HepG2 (cell line): ENCODE results near the gene BCL2A1. TPM values are rescaled to one million over a fixed set of nuclear protein-coding genes. Genes with fewer than 3 reads are reported as not detected.

Source experiments
- BCL6 ChIP-seq: IDR thresholded peaks from 2 replicates; pipeline ENCODE4 v1.6.1; 2016; ENCODE audit warnings: missing genetic modification reagents, missing compliant biosample characterization
- CHD4 ChIP-seq: fragments of 200-600 bp; sonication (generic); IDR thresholded peaks from 2 replicates; pipeline ENCODE4 v1.7.0; 2017; ENCODE audit warnings: mild to moderate bottlenecking, low read length, borderline replicate concordance
- FOXO4 ChIP-seq: sonication (generic); formaldehyde crosslinking; conservative IDR thresholded peaks from 2 replicates; pipeline ENCODE4 v1.8.1; 2023; ENCODE audit warnings: missing genetic modification reagents
- GPBP1L1 ChIP-seq: sonication (generic); formaldehyde crosslinking; IDR thresholded peaks from 2 replicates; pipeline ENCODE4 v1.5.0; 2020; ENCODE audit warnings: mild to moderate bottlenecking, missing genetic modification reagents
- HNF4A ChIP-seq: sonication (generic); formaldehyde crosslinking; IDR thresholded peaks from 2 replicates; pipeline ENCODE4 v1.4.0; 2020; ENCODE audit warnings: missing genetic modification reagents
- KLF9 ChIP-seq: IDR thresholded peaks from 2 replicates; pipeline ENCODE4 v1.6.1; 2016; ENCODE audit warnings: low read depth
- MEIS1 ChIP-seq: sonication (generic); formaldehyde crosslinking; IDR thresholded peaks from 2 replicates; pipeline ENCODE4 v1.9.0; 2021; ENCODE audit warnings: mild to moderate bottlenecking, missing genetic modification reagents, moderate library complexity, borderline replicate concordance
- MYC ChIP-seq: sonication (generic); formaldehyde crosslinking; IDR thresholded peaks from 2 replicates; pipeline ENCODE4 v1.9.0; 2021; ENCODE audit warnings: missing genetic modification reagents, borderline replicate concordance
- NFYB ChIP-seq: sonication (generic); formaldehyde crosslinking; IDR thresholded peaks from 2 replicates; pipeline ENCODE4 v1.4.0; 2020; ENCODE audit warnings: missing genetic modification reagents
- POLR2AphosphoS5 ChIP-seq: IDR thresholded peaks from 2 replicates; pipeline ENCODE4 v1.6.1; 2012; ENCODE audit warnings: low read depth, low read length
- PRDM4 ChIP-seq: sonication (generic); formaldehyde crosslinking; IDR thresholded peaks from 2 replicates; pipeline ENCODE4 v1.9.0; 2021; ENCODE audit warnings: missing genetic modification reagents, borderline replicate concordance
- RBFOX2 ChIP-seq: fragments of 200-400 bp; formaldehyde crosslinking; IDR thresholded peaks from 2 replicates; pipeline ENCODE4 v1.6.1; 2017; ENCODE audit warnings: low read depth, mild to moderate bottlenecking, low read length
- RORA ChIP-seq: sonication (generic); formaldehyde crosslinking; IDR thresholded peaks from 2 replicates; pipeline ENCODE4 v1.5.0; 2020; ENCODE audit warnings: mild to moderate bottlenecking, missing genetic modification reagents, moderate library complexity
- SALL1 ChIP-seq: sonication (generic); formaldehyde crosslinking; IDR thresholded peaks from 2 replicates; pipeline ENCODE4 v1.8.0; 2022; ENCODE audit warnings: mild to moderate bottlenecking, missing genetic modification reagents
- STAG1 ChIP-seq: sonication (generic); formaldehyde crosslinking; IDR thresholded peaks from 2 replicates; pipeline ENCODE4 v1.4.0; 2020; ENCODE audit warnings: missing genetic modification reagents
- ZNF136 ChIP-seq: sonication (generic); formaldehyde crosslinking; IDR thresholded peaks from 2 replicates; pipeline ENCODE4 v1.8.1; 2022; ENCODE audit warnings: low read depth, mild to moderate bottlenecking, moderate library complexity, missing genetic modification reagents
- ZNF451 ChIP-seq: sonication (generic); formaldehyde crosslinking; IDR thresholded peaks from 2 replicates; pipeline ENCODE4 v1.5.0; 2020; ENCODE audit warnings: mild to moderate bottlenecking, missing genetic modification reagents
- ZNF644 ChIP-seq: IDR thresholded peaks from 2 replicates; pipeline ENCODE4 v1.6.1; 2016; ENCODE audit warnings: low read depth
- ZZZ3 ChIP-seq: sonication (generic); formaldehyde crosslinking; IDR thresholded peaks from 2 replicates; pipeline ENCODE4 v1.4.0; 2020; ENCODE audit warnings: missing genetic modification reagents, mild to moderate bottlenecking, borderline replicate concordance
- polyA plus RNA-seq, 8 experiments: library from polyadenylated mRNA; depleted of rRNA in 3 of 8; stranded (reverse) in 7 of 8; unstranded in 1 of 8; fragments of >200 nt; fragmentation: Illumina TruSeq in 4 of 8; extraction: Trizol in 4 of 8; gene quantifications; 2 replicates each; pipeline versions ENCODE4 v1.2.1 to v1.2.3, GENCODE V29; 2011 to 2016; ENCODE audit warnings: low read depth in 4 of 8, missing spikeins in 1 of 8, mixed read lengths in 1 of 8; ENCODE audit not compliant: insufficient read depth in 1 of 8
- total RNA-seq, 5 experiments: library from RNA; depleted of rRNA; stranded (reverse); fragments of >200 nt; fragmentation: Illumina TruSeq; extraction: Trizol; gene quantifications; 2 replicates each; pipeline ENCODE4 v1.2.3, GENCODE V29; 2016; ENCODE audit warnings: low read depth in 1 of 5
- TF ChIP-seq, protein P1 (sequence below): sonication (generic); formaldehyde crosslinking; IDR thresholded peaks from 2 replicates; pipeline ENCODE4 v1.4.0; 2020; ENCODE audit warnings: missing genetic modification reagents
- TF ChIP-seq, protein P2 (sequence below): sonication (generic); formaldehyde crosslinking; IDR thresholded peaks from 2 replicates; pipeline ENCODE4 v1.4.0; 2020; ENCODE audit warnings: missing genetic modification reagents, borderline replicate concordance
- TF ChIP-seq, protein P3 (sequence below): sonication (generic); formaldehyde crosslinking; IDR thresholded peaks from 2 replicates; pipeline ENCODE4 v1.5.0; 2020; ENCODE audit warnings: mild to moderate bottlenecking, low read depth, missing genetic modification reagents, borderline replicate concordance

BCL2A1 gene
- total and polyA plus RNA-seq, 2 of the 13 experiments (the other 11 are each of a cell fraction or from before 2014, with no cell fraction given) = 0.08 to 0.31 TPM

DNA sequence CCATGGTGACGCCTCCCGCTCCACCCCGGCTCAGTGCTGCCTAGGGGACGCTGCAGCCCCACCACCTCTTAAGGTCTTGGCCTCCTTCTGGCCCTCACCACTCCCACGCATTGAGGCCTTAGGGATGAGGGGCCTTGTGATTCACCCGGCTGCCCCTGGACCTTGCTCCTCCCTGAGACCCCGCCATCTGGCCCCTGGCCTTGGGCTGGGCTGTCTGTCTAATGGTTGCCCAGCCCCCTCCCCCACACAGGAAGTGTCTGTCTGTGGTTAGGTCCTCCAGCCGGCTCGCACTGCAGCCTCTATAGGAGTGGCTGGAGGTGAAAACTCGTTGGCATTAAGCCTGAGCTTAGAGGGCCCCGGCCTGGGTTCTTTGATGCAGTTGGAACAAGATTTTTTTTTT lies 52.7 kb downstream of the BCL2A1 start (continued):
- TF ChIP-seq, protein P1, sequence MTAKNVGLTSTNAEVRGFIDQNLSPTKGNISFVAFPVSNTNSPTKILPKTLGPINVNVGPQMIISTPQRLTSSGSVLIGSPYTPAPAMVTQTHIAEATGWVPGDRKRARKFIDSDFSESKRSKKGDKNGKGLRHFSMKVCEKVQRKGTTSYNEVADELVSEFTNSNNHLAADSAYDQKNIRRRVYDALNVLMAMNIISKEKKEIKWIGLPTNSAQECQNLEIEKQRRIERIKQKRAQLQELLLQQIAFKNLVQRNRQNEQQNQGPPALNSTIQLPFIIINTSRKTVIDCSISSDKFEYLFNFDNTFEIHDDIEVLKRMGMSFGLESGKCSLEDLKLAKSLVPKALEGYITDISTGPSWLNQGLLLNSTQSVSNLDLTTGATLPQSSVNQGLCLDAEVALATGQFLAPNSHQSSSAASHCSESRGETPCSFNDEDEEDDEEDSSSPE (CRISPR knock-in tag) = no peak
- no peak for TF ChIP-seq RBFOX2
- TF ChIP-seq POLR2AphosphoS5 = 0 out of 2 replicates have a peak, but pooled peaks have one; percentile 19
- TF ChIP-seq MYC (CRISPR knock-in tag) = no peak
- TF ChIP-seq, protein P2, sequence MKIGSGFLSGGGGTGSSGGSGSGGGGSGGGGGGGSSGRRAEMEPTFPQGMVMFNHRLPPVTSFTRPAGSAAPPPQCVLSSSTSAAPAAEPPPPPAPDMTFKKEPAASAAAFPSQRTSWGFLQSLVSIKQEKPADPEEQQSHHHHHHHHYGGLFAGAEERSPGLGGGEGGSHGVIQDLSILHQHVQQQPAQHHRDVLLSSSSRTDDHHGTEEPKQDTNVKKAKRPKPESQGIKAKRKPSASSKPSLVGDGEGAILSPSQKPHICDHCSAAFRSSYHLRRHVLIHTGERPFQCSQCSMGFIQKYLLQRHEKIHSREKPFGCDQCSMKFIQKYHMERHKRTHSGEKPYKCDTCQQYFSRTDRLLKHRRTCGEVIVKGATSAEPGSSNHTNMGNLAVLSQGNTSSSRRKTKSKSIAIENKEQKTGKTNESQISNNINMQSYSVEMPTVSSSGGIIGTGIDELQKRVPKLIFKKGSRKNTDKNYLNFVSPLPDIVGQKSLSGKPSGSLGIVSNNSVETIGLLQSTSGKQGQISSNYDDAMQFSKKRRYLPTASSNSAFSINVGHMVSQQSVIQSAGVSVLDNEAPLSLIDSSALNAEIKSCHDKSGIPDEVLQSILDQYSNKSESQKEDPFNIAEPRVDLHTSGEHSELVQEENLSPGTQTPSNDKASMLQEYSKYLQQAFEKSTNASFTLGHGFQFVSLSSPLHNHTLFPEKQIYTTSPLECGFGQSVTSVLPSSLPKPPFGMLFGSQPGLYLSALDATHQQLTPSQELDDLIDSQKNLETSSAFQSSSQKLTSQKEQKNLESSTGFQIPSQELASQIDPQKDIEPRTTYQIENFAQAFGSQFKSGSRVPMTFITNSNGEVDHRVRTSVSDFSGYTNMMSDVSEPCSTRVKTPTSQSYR (CRISPR knock-in tag) = peak; percentile 85
- TF ChIP-seq HNF4A (CRISPR knock-in tag) = no peak
- no peak for TF ChIP-seq KLF9 (CRISPR knock-in tag)
- no peak for TF ChIP-seq ZNF136 (CRISPR knock-in tag)
- TF ChIP-seq CHD4 = no peak
- no peak for TF ChIP-seq FOXO4 (CRISPR knock-in tag)
- peak; percentile 54; the same call in 1 of the 2 replicates for TF ChIP-seq SALL1
- TF ChIP-seq PRDM4 = no peak
- no peak for TF ChIP-seq ZNF451 (CRISPR knock-in tag)
- no peak for TF ChIP-seq STAG1 (CRISPR knock-in tag)
- TF ChIP-seq, protein P3, sequence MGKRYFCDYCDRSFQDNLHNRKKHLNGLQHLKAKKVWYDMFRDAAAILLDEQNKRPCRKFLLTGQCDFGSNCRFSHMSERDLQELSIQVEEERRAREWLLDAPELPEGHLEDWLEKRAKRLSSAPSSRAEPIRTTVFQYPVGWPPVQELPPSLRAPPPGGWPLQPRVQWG (CRISPR knock-in tag) = no peak
- no peak for TF ChIP-seq MEIS1
- no peak for TF ChIP-seq ZZZ3 (CRISPR knock-in tag)
- TF ChIP-seq BCL6 = no peak
- TF ChIP-seq NFYB = no peak
- TF ChIP-seq RORA (CRISPR knock-in tag) = no peak
- no peak for TF ChIP-seq ZNF644
- no peak for TF ChIP-seq GPBP1L1 (CRISPR knock-in tag)
